Ascending aorta (tissue), 2 donors: ENCODE data around the gene SLC38A9. TPM values are rescaled to one million over a fixed set of nuclear protein-coding genes. Genes with fewer than 3 reads are reported as not detected.

ENCODE experiments used
- DNase-seq, 2 donors: peaks; one replicate each; pipeline ENCODE4 v3.0.0-alpha.2; 2019; ENCODE audit warnings: low spot score in 2 of 2
- H3K27ac ChIP-seq, 2 donors: fragments of 200-600 bp; sonication (generic); one replicate each; pipeline ENCODE4 v1.5.1; 2016 to 2017; ENCODE audit warnings: mild to moderate bottlenecking in 1 of 2
- H3K27me3 ChIP-seq: fragments of 200-600 bp; sonication (generic); one replicate; pipeline ENCODE4 v1.5.1; 2017
- H3K36me3 ChIP-seq, 2 donors: fragments of 200-600 bp; sonication (generic); one replicate each; pipeline ENCODE4 v1.5.1; 2016
- H3K4me1 ChIP-seq, 2 donors: fragments of 200-600 bp; sonication (generic); one replicate each; pipeline ENCODE4 v1.5.1; 2016 to 2017; ENCODE audit warnings: mild to moderate bottlenecking in 1 of 2
- H3K4me3 ChIP-seq, 2 donors: fragments of 200-600 bp; sonication (generic); one replicate each; pipeline ENCODE4 v1.5.1; 2016 to 2017; ENCODE audit warnings: mild to moderate bottlenecking in 1 of 2
- H3K9me3 ChIP-seq, 2 donors: fragments of 200-600 bp; sonication (generic); one replicate each; pipeline ENCODE4 v1.5.1; 2016
- intact Hi-C: fragments of 100-400 bp; cut with DNase I; formaldehyde crosslinking; loops from one replicate; pipeline ENCODE4 v1.15.1; 2023
- total RNA-seq: library from RNA; depleted of rRNA; stranded (reverse); fragments of >200 nt; gene quantifications from one replicate; pipeline ENCODE4 v1.1.0, GENCODE V29; 2016
- TF ChIP-seq, protein P1 (sequence below), 3 experiments: fragments of 200-600 bp in 2 of 3; fragments of 450-650 bp in 1 of 3; sonication (generic) in 2 of 3; IDR thresholded peaks; one replicate each; pipeline ENCODE4 v1.5.1; 2016 to 2019; ENCODE audit warnings: antibody characterized with exemption in 3 of 3, mild to moderate bottlenecking in 1 of 3, moderate library complexity in 1 of 3

The SLC38A9 gene
- total RNA-seq, 1 donor from 2014 or later = 1.8 TPM

GRCh38 chr5:55671975-55672374 lies 40.1 kb downstream of the SLC38A9 start:
- Histone ChIP-seq H3K4me1 (peaks cover 0 to 23% of the 10 kb centered on the region in 2 donors), H3K27ac (peak overlapping the region; percentile 41 to 52)
- TF ChIP-seq, protein P1, sequence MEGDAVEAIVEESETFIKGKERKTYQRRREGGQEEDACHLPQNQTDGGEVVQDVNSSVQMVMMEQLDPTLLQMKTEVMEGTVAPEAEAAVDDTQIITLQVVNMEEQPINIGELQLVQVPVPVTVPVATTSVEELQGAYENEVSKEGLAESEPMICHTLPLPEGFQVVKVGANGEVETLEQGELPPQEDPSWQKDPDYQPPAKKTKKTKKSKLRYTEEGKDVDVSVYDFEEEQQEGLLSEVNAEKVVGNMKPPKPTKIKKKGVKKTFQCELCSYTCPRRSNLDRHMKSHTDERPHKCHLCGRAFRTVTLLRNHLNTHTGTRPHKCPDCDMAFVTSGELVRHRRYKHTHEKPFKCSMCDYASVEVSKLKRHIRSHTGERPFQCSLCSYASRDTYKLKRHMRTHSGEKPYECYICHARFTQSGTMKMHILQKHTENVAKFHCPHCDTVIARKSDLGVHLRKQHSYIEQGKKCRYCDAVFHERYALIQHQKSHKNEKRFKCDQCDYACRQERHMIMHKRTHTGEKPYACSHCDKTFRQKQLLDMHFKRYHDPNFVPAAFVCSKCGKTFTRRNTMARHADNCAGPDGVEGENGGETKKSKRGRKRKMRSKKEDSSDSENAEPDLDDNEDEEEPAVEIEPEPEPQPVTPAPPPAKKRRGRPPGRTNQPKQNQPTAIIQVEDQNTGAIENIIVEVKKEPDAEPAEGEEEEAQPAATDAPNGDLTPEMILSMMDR (IDR thresholded peaks at IDR 0.05) = no peak

GRCh38 chr5:55668356-55668755 lies 43.8 kb downstream of the SLC38A9 start:
- Histone ChIP-seq H3K4me3 (no peak overlapping the region), H3K27ac (peak overlapping the region; percentile 15 to 58), H3K36me3 (peaks cover 0 to 6% of the 10 kb centered on the region in 2 donors), H3K4me1 (peaks cover 0 to 10% of the 10 kb centered on the region in 2 donors), H3K27me3 (no peaks in the 10 kb centered on the region), H3K9me3 (no peaks in the 10 kb centered on the region)
- TF ChIP-seq, protein P1 (IDR thresholded peaks at IDR 0.05) = no peak
- intact Hi-C loops = loop anchor here (10.0 kb wide), 1 partner anchor 234 kb away; no protein-coding TSS in a partner anchor
- DNase-seq = no peak

More at GRCh38 chr5:55671975-55672374, 40.1 kb downstream of the SLC38A9 start:
- Histone ChIP-seq H3K9me3 (no peaks in the 10 kb centered on the region), H3K27me3 (no peaks in the 10 kb centered on the region), H3K36me3 (no peaks in the 10 kb centered on the region), H3K4me3 (no peak overlapping the region)
- intact Hi-C loops = no loop called here
- DNase-seq = no peak

- Histone ChIP-seq H3K27ac (peak overlapping the region; percentile 15 to 58), H3K36me3 (peaks cover 0 to 10% of the 10 kb centered on the region in 2 donors), H3K9me3 (no peaks in the 10 kb centered on the region), H3K4me1 (peaks cover 0 to 10% of the 10 kb centered on the region in 2 donors), H3K4me3 (no peak overlapping the region), H3K27me3 (no peaks in the 10 kb centered on the region)
- no peak for DNase-seq
- intact Hi-C loops = loop anchor here (10.0 kb wide), 1 partner anchor 233 kb away; no protein-coding TSS in a partner anchor
- TF ChIP-seq, protein P1 (IDR thresholded peaks at IDR 0.05) = no peak
These were observed 44.2 kb downstream of the SLC38A9 start for GRCh38 chr5:55667938-55668337.

GRCh38 chr5:55665065-55665464 lies 47.1 kb downstream of the SLC38A9 start:
- intact Hi-C loops = loop anchor here (1.0 to 10.0 kb wide), 3 partner anchors 26 to 230 kb away; no protein-coding TSS in a partner anchor
- Histone ChIP-seq H3K27me3 (no peaks in the 10 kb centered on the region), H3K4me1 (peaks cover 0 to 10% of the 10 kb centered on the region in 2 donors), H3K27ac (peak overlapping the region; percentile 37 to 61), H3K36me3 (peaks cover 2 to 15% of the 10 kb centered on the region in 2 donors), H3K4me3 (no peak overlapping the region), H3K9me3 (no peaks in the 10 kb centered on the region)
- DNase-seq = peak; percentile 31 to 82
- TF ChIP-seq, protein P1 (IDR thresholded peaks at IDR 0.05) = no peak

- H3K4me3 ChIP-seq = no peak overlapping the region
- H3K27me3 ChIP-seq = no peaks in the 10 kb centered on the region
- H3K27ac ChIP-seq = no peak overlapping the region
- intact Hi-C loops = no loop called here
- DNase-seq = no peak
- H3K9me3 ChIP-seq = no peaks in the 10 kb centered on the region
- H3K4me1 ChIP-seq = no peaks in the 10 kb centered on the region
- peaks cover 2 to 24% of the 10 kb centered on the region in 2 donors for H3K36me3 ChIP-seq
- TF ChIP-seq, protein P1 (IDR thresholded peaks at IDR 0.05) = no peak
These were observed 54.7 kb downstream of the SLC38A9 start for GRCh38 chr5:55657443-55657842.
